HFFc6 (cell line): ENCODE measurements around the gene ZDHHC11. TPM values are rescaled to one million over a fixed set of nuclear protein-coding genes. Genes with fewer than 3 reads are reported as not detected.

Experiments used
- DNase-seq: peaks from one replicate; pipeline ENCODE4 v3.0.0-alpha.2; 2018
- H3K27ac Mint-ChIP-seq: 2 replicates; pipeline ENCODE4 v1.8.0; 2020; ENCODE audit warnings: mild to moderate bottlenecking, mixed read lengths
- H3K27me3 Mint-ChIP-seq: 2 replicates; pipeline ENCODE4 v1.8.0; 2021; ENCODE audit warnings: mild to moderate bottlenecking, moderate library complexity, mixed read lengths; ENCODE audit not compliant: insufficient read depth
- H3K36me3 Mint-ChIP-seq: 2 replicates; pipeline ENCODE4 v1.8.0; 2021; ENCODE audit warnings: low read depth, mixed read lengths
- H3K4me1 Mint-ChIP-seq: 2 replicates; pipeline ENCODE4 v1.8.0; 2020; ENCODE audit warnings: low read depth, mixed read lengths
- H3K4me3 Mint-ChIP-seq: 2 replicates; pipeline ENCODE4 v1.8.0; 2020; ENCODE audit warnings: mild to moderate bottlenecking, moderate library complexity, mixed read lengths
- H3K9me3 Mint-ChIP-seq: 2 replicates; pipeline ENCODE4 v1.8.0; 2020; ENCODE audit warnings: mild to moderate bottlenecking, mixed read lengths
- total RNA-seq, 6 experiments: library from RNA; stranded (reverse); fragmentation: NEBNext Ultra II Directional; extraction: Animal tissue kit (Norgen Biotek cat#: 25700); gene quantifications; 2 replicates in 1 of 6; 3 replicates in 5 of 6; pipeline ENCODE4 v1.2.3, GENCODE V29; 2021
- TF ChIP-seq, protein P1 (sequence below): fragments of 200-600 bp; sonication (generic); IDR thresholded peaks from 2 replicates; pipeline ENCODE4 v1.5.0; 2021; ENCODE audit warnings: antibody characterized with exemption, mild to moderate bottlenecking

Gene ZDHHC11
- total RNA-seq, 6 experiments from 2014 or later: 1.3 to 4.2 (median 1.8) TPM

- peaks cover 18% of the 10 kb centered on the region for H3K4me1 Mint-ChIP-seq
- DNase-seq: no peak
- peak overlapping the region; percentile 91 for H3K4me3 Mint-ChIP-seq
- H3K27me3 Mint-ChIP-seq: peaks cover 2% of the 10 kb centered on the region; the same call in 1 of the 2 replicates
- H3K9me3 Mint-ChIP-seq: no peaks in the 10 kb centered on the region
- TF ChIP-seq, protein P1, sequence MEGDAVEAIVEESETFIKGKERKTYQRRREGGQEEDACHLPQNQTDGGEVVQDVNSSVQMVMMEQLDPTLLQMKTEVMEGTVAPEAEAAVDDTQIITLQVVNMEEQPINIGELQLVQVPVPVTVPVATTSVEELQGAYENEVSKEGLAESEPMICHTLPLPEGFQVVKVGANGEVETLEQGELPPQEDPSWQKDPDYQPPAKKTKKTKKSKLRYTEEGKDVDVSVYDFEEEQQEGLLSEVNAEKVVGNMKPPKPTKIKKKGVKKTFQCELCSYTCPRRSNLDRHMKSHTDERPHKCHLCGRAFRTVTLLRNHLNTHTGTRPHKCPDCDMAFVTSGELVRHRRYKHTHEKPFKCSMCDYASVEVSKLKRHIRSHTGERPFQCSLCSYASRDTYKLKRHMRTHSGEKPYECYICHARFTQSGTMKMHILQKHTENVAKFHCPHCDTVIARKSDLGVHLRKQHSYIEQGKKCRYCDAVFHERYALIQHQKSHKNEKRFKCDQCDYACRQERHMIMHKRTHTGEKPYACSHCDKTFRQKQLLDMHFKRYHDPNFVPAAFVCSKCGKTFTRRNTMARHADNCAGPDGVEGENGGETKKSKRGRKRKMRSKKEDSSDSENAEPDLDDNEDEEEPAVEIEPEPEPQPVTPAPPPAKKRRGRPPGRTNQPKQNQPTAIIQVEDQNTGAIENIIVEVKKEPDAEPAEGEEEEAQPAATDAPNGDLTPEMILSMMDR: no peak
- peak overlapping the region; percentile 95 for H3K27ac Mint-ChIP-seq
- H3K36me3 Mint-ChIP-seq: peaks cover 35% of the 10 kb centered on the region
These were observed 40.5 kb upstream of the ZDHHC11 start for GRCh38 chr5:891117-891836.

- peaks cover 17% of the 10 kb centered on the region for H3K4me1 Mint-ChIP-seq
- no peak overlapping the region for H3K27ac Mint-ChIP-seq
- peaks cover 2% of the 10 kb centered on the region; the same call in 1 of the 2 replicates for H3K27me3 Mint-ChIP-seq
- TF ChIP-seq, protein P1: no peak
- H3K4me3 Mint-ChIP-seq: no peak overlapping the region
- DNase-seq: no peak
- no peaks in the 10 kb centered on the region for H3K9me3 Mint-ChIP-seq
- peaks cover 42% of the 10 kb centered on the region for H3K36me3 Mint-ChIP-seq
These were observed 38.4 kb upstream of the ZDHHC11 start for GRCh38 chr5:889075-889710.

GRCh38 chr5:888638-889035 lies 37.9 kb upstream of the ZDHHC11 start:
- TF ChIP-seq, protein P1: no peak
- H3K4me1 Mint-ChIP-seq: peaks cover 11% of the 10 kb centered on the region
- H3K36me3 Mint-ChIP-seq: peaks cover 47% of the 10 kb centered on the region
- H3K4me3 Mint-ChIP-seq: no peak overlapping the region
- H3K9me3 Mint-ChIP-seq: no peaks in the 10 kb centered on the region
- no peak overlapping the region for H3K27ac Mint-ChIP-seq
- DNase-seq: no peak
- H3K27me3 Mint-ChIP-seq: peaks cover 2% of the 10 kb centered on the region; the same call in 1 of the 2 replicates

- Mint-ChIP-seq H3K4me3 (no peak overlapping the region), H3K4me1 (peaks cover 7% of the 10 kb centered on the region), H3K9me3 (no peaks in the 10 kb centered on the region), H3K27ac (no peak overlapping the region), H3K27me3 (peaks cover 2% of the 10 kb centered on the region; the same call in 1 of the 2 replicates), H3K36me3 (peaks cover 53% of the 10 kb centered on the region)
- TF ChIP-seq, protein P1: no peak
- DNase-seq: no peak
These were observed 37.3 kb upstream of the ZDHHC11 start for GRCh38 chr5:887947-888637.

GRCh38 chr5:886716-887325 lies 36.0 kb upstream of the ZDHHC11 start:
- Mint-ChIP-seq H3K4me1 (peaks cover 6% of the 10 kb centered on the region), H3K27me3 (peaks cover 7% of the 10 kb centered on the region), H3K27ac (no peak overlapping the region; the same call in 1 of the 2 replicates), H3K4me3 (no peak overlapping the region), H3K36me3 (peaks cover 62% of the 10 kb centered on the region), H3K9me3 (no peaks in the 10 kb centered on the region; the same call in 1 of the 2 replicates)
- TF ChIP-seq, protein P1: no peak
- no peak for DNase-seq
